ENCODE results near the gene DDX31.

Gene DDX31

GRCh38 chr9:132637801-132638200 lies 32.0 kb downstream of the DDX31 start:
- DNase-seq (ENCODE audit: low read depth in 1 of 2, low spot score in 1 of 2): no peak

- DNase-seq (ENCODE audit: low read depth in 1 of 2, low spot score in 1 of 2): no peak
Observed at GRCh38 chr9:132637351-132637750, 32.4 kb downstream of the DDX31 start.

DNA sequence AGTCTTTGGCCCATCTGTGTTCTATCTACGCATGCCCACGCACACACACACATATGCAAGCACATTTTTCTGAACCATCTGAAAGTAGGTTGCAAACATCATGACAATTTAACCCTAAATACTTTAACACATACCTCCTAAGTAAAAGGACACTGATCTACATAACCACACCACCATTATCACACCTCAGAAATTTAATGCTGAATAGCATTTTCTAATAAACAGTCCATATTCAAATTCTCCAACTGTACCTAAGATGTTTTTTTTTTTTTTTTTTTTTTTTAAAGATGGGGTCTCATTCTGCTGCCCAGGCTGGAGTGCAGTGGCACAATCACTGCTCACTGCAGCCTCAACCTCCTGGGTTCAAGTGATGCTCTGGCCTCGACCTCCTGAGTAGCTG lies 35.5 kb downstream of the DDX31 start:
- no peak for DNase-seq (ENCODE audit: low read depth in 1 of 2, low spot score in 1 of 2)

DNA sequence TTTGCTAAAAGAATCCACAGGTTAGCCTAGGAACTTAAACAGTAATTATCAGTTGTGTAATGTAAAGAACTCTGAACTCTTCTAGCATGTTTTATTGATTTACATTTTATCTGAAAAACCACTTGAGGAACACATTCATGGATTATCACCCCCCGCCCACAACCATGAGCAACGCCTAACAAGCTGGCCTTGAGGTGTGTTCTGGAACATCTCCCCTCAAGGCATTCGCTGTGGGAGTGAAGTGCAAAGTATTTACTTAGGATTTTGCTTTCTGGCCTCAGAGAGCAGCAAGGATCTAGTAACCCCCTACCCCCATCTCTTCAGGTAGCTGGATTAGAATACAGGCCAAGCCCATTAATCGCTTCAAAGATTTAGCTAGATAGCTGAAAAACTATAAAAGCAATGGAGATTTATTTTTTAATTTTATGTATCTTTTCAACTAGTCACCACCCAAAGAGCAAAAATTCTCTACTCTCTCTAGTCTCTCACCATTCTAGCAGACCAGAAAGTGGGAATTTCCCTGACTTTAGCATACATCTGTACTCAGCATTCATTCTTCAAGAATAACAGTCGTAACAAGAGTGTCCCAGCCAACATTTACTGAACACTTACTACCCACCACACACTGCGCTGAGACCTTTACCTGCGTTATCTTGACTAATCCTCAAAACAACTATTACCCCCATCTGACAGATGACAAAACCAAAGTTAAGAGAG lies 37.2 kb downstream of the DDX31 start:
- no peak for DNase-seq (ENCODE audit: low read depth in 1 of 2, low spot score in 1 of 2)

- DNase-seq (ENCODE audit: low read depth in 1 of 2, low spot score in 1 of 2): no peak
Observed at GRCh38 chr9:132631685-132632084, 38.1 kb downstream of the DDX31 start.

DNA sequence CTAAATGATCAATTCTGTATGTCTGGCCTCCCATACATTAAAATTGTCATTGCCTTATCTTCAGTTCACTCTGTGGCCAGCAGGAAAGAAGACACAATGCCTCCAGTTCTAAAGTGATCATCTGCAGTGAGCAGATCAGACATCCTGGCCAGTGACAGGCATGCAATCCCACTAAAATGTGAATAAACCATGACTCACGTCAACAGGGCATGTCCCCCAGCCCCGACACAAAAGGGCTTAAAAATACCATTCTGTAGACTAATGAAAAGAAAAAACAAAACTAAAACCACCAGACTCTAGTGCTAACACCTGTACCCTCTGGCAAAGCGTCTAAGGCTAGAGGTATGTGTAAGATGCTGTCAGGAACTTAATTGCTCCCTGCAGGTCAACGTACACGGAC lies 38.5 kb downstream of the DDX31 start:
- no peak for DNase-seq (ENCODE audit: low read depth in 1 of 2, low spot score in 1 of 2)

DNA sequence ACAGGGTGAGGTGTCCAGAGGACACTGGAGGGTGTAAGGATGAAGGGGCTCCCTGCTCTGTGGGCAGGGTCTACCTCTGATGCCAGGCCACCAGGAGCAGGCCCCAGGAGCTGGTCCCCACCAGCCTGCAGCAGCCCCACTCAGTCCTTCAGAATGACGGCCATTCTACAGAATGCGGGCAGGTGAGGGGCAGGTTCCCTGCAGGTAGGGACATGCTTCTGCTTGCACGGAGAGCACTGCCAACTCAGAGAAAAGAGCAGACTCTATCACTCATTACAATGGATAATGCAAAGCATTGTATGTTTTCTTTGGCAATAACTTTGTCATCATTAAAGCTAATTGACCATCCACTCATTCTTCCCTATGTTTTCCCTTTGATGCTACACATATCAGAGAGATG lies 39.0 kb downstream of the DDX31 start:
- DNase-seq (ENCODE audit: low read depth in 1 of 2, low spot score in 1 of 2): no peak

GRCh38 chr9:132630116-132630515 lies 39.7 kb downstream of the DDX31 start:
- DNase-seq (ENCODE audit: low read depth in 1 of 2, low spot score in 1 of 2): no peak

DNA sequence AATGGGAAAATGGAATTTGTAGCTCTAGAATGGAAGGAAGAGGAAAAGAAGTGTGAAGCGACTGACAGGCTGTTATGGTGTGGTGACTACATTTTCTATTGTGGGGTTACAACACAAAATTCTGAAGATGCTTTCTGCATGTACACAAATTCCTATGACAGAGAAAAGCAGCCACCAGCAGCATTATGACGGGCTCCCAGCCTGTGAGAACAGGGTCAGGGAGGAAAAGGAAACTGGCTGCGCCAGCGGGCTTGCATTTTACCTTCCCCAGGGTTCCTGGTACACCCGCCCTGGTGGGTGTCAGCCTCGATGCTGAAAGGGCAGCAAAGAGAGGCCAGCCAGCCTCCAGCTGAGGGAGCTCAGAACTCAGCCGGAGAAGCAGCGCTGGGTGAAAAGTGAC lies 41.0 kb downstream of the DDX31 start:
- DNase-seq (ENCODE audit: low read depth in 1 of 2, low spot score in 1 of 2): no peak

DNA sequence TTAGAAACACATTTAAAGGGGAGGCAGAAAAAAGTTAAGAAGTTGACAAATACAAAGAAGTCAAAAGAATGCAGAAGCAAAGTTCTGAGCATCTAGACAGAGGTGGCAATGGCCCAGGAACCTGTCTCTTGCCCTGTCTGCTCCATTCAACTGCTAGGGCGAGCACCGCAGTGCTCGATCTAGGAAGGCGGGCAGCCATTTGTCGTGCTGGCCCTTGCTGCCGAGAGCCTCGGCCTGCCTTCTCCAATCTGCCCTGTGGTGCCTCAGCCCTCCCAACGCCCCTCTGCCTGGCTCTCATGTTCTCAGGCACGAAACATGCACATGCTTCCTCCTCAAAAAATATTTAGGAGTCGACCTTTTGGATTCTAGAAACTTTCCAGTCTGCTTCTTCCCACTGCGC lies 42.2 kb downstream of the DDX31 start:
- DNase-seq (ENCODE audit: low read depth in 1 of 2, low spot score in 1 of 2): no peak

- no peak for DNase-seq (ENCODE audit: low read depth in 1 of 2, low spot score in 1 of 2)
Observed at GRCh38 chr9:132627106-132627505, 42.7 kb downstream of the DDX31 start.

DNA sequence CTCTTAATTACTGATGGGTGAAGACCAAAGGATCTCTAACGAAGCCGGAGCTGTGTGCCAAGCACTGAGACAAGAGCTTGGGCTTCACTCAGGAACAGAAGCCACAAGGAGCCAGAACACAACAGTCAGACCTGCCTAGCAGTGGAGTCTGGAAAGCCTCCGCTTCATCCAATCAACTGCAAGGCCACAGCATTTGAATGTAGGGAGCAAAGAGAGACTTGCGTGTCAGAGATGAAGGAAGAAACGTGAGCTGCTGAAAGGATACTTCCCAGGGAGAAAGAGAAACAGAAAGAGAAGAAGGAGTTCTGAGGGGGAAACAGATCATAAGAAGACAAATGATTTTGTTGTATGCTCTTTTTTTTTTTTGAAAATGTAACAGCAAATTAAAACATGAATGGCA lies 43.5 kb downstream of the DDX31 start:
- no peak for DNase-seq (ENCODE audit: low read depth in 1 of 2, low spot score in 1 of 2)

- no peak for DNase-seq (ENCODE audit: low read depth in 1 of 2, low spot score in 1 of 2)
Observed at GRCh38 chr9:132622159-132622558, 47.6 kb downstream of the DDX31 start.

DNA sequence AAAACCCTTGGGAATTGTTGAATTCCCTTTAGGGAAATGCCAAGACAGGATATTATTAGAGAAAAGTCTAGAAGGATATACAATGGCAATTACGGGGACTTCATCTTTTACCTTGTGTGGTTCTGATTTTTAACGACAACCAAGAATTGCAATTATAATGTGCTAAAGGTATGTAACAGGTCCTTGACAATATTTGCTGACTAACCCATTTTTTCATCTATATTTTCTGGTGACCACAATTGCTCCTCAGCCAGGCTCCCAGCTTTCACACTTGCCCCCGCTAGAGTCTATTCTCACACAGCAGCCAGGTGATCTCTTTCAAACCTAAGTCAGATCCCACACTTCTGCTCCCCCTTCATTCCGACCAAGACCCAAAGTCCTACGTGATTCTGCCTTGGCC lies 53.1 kb downstream of the DDX31 start:
- no peak for DNase-seq (ENCODE audit: low read depth in 1 of 2, low spot score in 1 of 2)

DNA sequence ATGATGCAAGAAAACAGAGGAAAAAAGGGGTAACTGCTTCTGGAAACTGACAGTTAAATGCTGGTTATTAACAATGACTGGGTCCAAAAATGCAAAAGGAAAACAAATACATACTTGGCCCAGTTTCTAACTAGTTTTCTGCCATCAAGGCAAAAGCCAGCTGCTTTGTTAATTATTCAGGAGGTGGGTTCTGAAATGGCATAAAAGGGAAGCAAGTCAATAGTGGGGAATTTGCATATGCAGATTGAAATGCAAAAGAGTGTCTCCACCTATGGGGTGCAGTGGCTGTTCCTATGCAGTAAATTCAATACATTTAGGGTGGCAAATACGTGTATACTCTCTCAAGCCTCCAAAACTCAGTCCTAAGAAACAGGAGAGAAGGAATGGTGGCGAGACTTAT lies 54.0 kb downstream of the DDX31 start:
- DNase-seq (ENCODE audit: low read depth in 1 of 2, low spot score in 1 of 2): no peak

DNA sequence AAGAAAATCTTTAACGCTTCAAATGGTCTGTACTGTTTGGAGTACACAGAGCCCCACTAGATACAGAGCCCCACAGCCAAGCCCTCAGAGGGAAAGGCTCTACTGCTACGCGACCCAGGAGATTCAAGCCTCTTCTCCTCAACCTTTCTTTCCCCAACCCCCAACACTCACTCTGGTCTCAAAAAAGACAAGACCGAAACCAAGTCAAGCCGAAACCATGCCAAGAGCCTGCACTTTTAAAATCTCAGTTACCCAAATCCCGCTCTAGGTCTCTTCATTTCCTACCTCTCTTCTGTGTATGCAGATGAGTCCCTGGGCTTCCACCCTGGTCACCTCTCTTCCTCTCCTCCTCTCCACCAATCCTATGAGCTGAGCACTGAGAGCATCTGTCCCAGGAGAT lies 55.5 kb downstream of the DDX31 start:
- DNase-seq (ENCODE audit: low read depth in 1 of 2, low spot score in 1 of 2): no peak

- DNase-seq (ENCODE audit: low read depth in 1 of 2, low spot score in 1 of 2): no peak
Observed at GRCh38 chr9:132610661-132611060, 59.1 kb downstream of the DDX31 start.

DNA sequence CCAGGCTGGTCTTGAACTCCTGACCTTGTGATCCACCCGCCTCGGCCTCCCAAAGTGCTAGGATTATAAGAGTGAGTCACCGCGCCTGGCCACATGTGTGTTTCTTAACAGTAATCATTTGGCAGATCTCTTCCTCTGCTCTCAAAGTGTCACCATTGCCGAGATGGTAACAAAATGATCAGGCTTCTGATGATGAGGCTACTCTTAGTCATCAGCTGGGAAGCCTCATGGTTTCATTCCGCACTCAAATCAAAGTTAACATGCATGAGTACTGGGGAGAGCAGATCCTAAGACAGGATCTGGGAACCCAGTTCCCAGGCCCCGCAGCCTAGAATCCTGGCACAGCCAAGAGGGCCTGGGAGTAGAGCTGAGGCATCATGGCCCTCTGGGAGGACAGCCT lies 60.0 kb downstream of the DDX31 start:
- DNase-seq (ENCODE audit: low read depth in 1 of 2, low spot score in 1 of 2): no peak

DNA sequence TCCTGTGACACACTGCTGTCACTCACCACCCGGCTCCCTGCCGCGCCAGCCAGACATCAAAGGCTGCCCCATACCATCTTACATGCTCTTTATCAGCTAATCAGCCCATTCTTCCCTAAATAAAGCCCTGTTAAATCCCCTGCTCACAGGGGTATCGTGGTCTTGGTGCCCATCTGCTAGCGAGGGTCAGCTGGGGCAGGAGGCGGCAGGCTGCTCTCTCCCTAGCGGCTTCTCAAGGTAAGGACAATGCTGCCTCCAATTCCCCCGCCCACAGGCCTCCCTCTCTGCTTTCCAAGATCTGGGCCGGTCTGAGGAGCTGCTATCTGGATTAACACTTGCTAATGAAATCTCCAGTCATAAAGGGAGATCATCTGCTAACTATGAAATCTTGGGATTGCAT lies 60.6 kb downstream of the DDX31 start:
- DNase-seq (ENCODE audit: low read depth in 1 of 2, low spot score in 1 of 2): no peak

GRCh38 chr9:132606066-132606465 lies 63.7 kb downstream of the DDX31 start:
- no peak for DNase-seq (ENCODE audit: low read depth in 1 of 2, low spot score in 1 of 2)

DNA sequence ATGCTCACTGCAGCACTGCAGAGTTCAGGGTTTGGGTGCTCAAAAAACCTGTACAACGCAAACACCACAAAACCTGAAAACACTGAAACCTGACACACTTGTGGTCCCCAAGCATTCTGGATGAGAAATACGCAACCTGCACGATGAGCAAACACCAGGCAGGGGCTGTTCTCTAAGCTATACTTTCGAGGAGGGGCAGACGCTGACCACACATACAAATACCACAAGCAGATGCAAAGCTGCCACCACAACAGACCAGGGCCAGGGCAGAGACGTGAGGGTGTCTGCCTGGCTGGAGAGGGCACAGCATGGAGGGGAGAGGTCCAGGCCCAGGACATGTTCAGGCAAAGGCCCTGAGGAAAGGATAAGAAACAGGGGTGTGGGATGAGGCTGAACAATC lies 64.4 kb downstream of the DDX31 start:
- DNase-seq (ENCODE audit: low read depth in 1 of 2, low spot score in 1 of 2): no peak

- DNase-seq (ENCODE audit: low read depth in 1 of 2, low spot score in 1 of 2): no peak
Observed at GRCh38 chr9:132602207-132602606, 67.6 kb downstream of the DDX31 start.

DNA sequence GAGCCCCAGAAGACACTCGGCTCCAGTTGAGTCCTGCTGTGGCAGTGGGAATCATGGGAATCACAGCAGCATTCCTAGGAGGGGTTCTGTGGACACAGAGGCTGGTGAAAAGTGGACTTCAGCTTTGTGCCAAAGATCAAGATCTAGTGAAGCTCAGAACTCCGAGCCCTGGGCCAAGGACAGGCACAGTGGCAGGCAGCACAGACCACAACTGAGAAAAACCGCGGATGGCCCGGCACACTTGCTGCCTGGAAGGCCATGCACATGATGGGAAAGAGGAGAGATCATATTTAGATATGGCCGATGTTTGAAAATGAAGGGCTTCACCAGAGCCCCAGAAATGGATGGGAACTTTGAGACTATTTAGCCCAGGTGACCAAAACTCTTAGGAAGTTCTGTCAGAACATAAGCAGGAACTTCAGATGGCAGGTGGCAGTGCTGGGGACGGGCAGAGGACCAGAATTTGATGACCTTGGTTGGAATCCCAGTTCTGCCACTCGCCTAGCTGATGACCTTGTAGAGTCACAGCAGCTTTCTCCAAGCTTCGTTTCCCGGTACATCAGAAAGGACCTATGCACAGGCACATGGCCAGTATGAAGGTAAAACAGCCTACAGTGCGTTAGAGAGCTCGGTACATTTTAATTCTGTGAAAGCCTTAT lies 69.3 kb downstream of the DDX31 start:
- no peak for DNase-seq (ENCODE audit: low read depth in 1 of 2, low spot score in 1 of 2)

All from stimulated activated CD4-positive, alpha-beta T cell treated with anti-CD3 and anti-CD28 coated beads, Interleukin-15, amount 100 ng/mL, for 1 hour (primary cell).